H9 (cell line): ENCODE data around the gene SERINC3. TPM values are rescaled to one million over a fixed set of nuclear protein-coding genes. Genes with fewer than 3 reads are reported as not detected.

Source experiments
- DNase-seq: peaks from one replicate; pipeline ENCODE4 v3.0.0-alpha.2; 2017
- H2AFZ ChIP-seq: one replicate; pipeline ENCODE4 v1.6.1; 2013; ENCODE audit warnings: mild to moderate bottlenecking, low read length, control low read depth, moderate library complexity
- H2AK5ac ChIP-seq: 2 replicates; pipeline ENCODE4 v1.6.1; 2013; ENCODE audit warnings: low read length, control low read depth, mixed read lengths; ENCODE audit not compliant: insufficient read length
- H2BK120ac ChIP-seq: one replicate; pipeline ENCODE4 v1.6.1; 2013; ENCODE audit warnings: low read depth, mild to moderate bottlenecking, low read length, control low read depth, inconsistent platforms; ENCODE audit not compliant: poor library complexity, severe bottlenecking
- H2BK12ac ChIP-seq: 2 replicates; pipeline ENCODE4 v1.6.1; 2013; ENCODE audit warnings: low read length, control low read depth, mixed read lengths, low read depth; ENCODE audit not compliant: insufficient read length
- H2BK15ac ChIP-seq: 2 replicates; pipeline ENCODE4 v1.6.1; 2013; ENCODE audit warnings: low read depth, low read length, control low read depth
- H2BK20ac ChIP-seq: one replicate; pipeline ENCODE4 v1.6.1; 2013; ENCODE audit warnings: low read depth, mild to moderate bottlenecking, low read length, control low read depth, inconsistent platforms; ENCODE audit not compliant: poor library complexity, severe bottlenecking
- H2BK5ac ChIP-seq: 2 replicates; pipeline ENCODE4 v1.6.1; 2013; ENCODE audit warnings: low read length, control low read depth, mixed read lengths; ENCODE audit not compliant: insufficient read length
- H3K14ac ChIP-seq: 2 replicates; pipeline ENCODE4 v1.6.1; 2013; ENCODE audit warnings: low read length, control low read depth; ENCODE audit not compliant: insufficient read depth
- H3K18ac ChIP-seq: 2 replicates; pipeline ENCODE4 v1.6.1; 2013; ENCODE audit warnings: low read depth, mild to moderate bottlenecking, mixed read lengths, low read length, control low read depth; ENCODE audit not compliant: insufficient read length
- H3K23ac ChIP-seq: 2 replicates; pipeline ENCODE4 v1.6.1; 2013; ENCODE audit warnings: low read length, control low read depth, mixed read lengths, low read depth; ENCODE audit not compliant: insufficient read length
- H3K23me2 ChIP-seq: 2 replicates; pipeline ENCODE4 v1.6.1; 2013; ENCODE audit warnings: low read depth, mild to moderate bottlenecking, mixed read lengths, low read length, control low read depth; ENCODE audit not compliant: insufficient read length, poor library complexity, severe bottlenecking
- H3K27ac ChIP-seq: 2 replicates; pipeline ENCODE4 v1.5.1; 2013; ENCODE audit warnings: low read length, control low read depth, mixed read lengths, low read depth; ENCODE audit not compliant: insufficient read length
- H3K27me3 ChIP-seq: 2 replicates; pipeline ENCODE4 v1.6.1; 2013; ENCODE audit warnings: low read length, control low read depth, inconsistent platforms; ENCODE audit not compliant: insufficient read depth
- H3K4ac ChIP-seq: 2 replicates; pipeline ENCODE4 v1.6.1; 2013; ENCODE audit warnings: low read depth, mild to moderate bottlenecking, control low read depth, inconsistent platforms, low read length, moderate library complexity
- H3K4me1 ChIP-seq: 2 replicates; pipeline ENCODE4 v1.6.1; 2013; ENCODE audit warnings: low read length, control low read depth, inconsistent platforms; ENCODE audit not compliant: insufficient read depth
- H3K4me2 ChIP-seq: 2 replicates; pipeline ENCODE4 v1.6.1; 2013; ENCODE audit warnings: low read length, control low read depth, mixed read lengths; ENCODE audit not compliant: insufficient read length, insufficient read depth
- H3K56ac ChIP-seq: 2 replicates; pipeline ENCODE4 v1.6.1; 2013; ENCODE audit warnings: low read depth, mild to moderate bottlenecking, mixed read lengths, low read length, control low read depth; ENCODE audit not compliant: insufficient read length
- H3K79me1 ChIP-seq: 2 replicates; pipeline ENCODE4 v1.6.1; 2013; ENCODE audit warnings: low read depth, mild to moderate bottlenecking, moderate library complexity, low read length, control low read depth, inconsistent platforms; ENCODE audit not compliant: insufficient read depth, poor library complexity, severe bottlenecking
- H3K79me2 ChIP-seq: 2 replicates; pipeline ENCODE4 v1.6.1; 2013; ENCODE audit warnings: low read length, control low read depth, inconsistent platforms; ENCODE audit not compliant: insufficient read depth
- H3K9ac ChIP-seq: 2 replicates; pipeline ENCODE4 v1.6.1; 2013; ENCODE audit warnings: low read length, control low read depth, mixed read lengths; ENCODE audit not compliant: insufficient read length; ENCODE audit errors: extremely low read depth
- H3K9me3 ChIP-seq: one replicate; pipeline ENCODE4 v1.6.1; 2013; ENCODE audit warnings: low read depth, low read length, inconsistent platforms; ENCODE audit not compliant: control insufficient read depth
- H3T11ph ChIP-seq: one replicate; pipeline ENCODE4 v1.6.1; 2013; ENCODE audit warnings: mild to moderate bottlenecking, low read length, control low read depth, inconsistent platforms
- H4K20me1 ChIP-seq: one replicate; pipeline ENCODE4 v1.6.1; 2013; ENCODE audit not compliant: control insufficient read depth, insufficient read length, insufficient read depth
- H4K5ac ChIP-seq: 2 replicates; pipeline ENCODE4 v1.6.1; 2013; ENCODE audit warnings: low read depth, mild to moderate bottlenecking, mixed read lengths, low read length, control low read depth; ENCODE audit not compliant: insufficient read length
- H4K8ac ChIP-seq: replicated peaks from 2 replicates; pipeline ENCODE4 v1.6.1; 2013; ENCODE audit warnings: low read length, control low read depth, mixed read lengths, low read depth; ENCODE audit not compliant: insufficient read length
- H4K91ac ChIP-seq: 2 replicates; pipeline ENCODE4 v1.6.1; 2013; ENCODE audit warnings: low read depth, mild to moderate bottlenecking, moderate library complexity, mixed read lengths, low read length, control low read depth; ENCODE audit not compliant: insufficient read length
- H3K27ac Mint-ChIP-seq, 3 experiments: 2 replicates in 2 of 3; 3 replicates in 1 of 3; pipeline ENCODE4 v1.8.0; 2020 to 2021; ENCODE audit warnings: mixed read lengths in 3 of 3, mild to moderate bottlenecking in 1 of 3, moderate library complexity in 1 of 3
- H3K27me3 Mint-ChIP-seq: 2 replicates; pipeline ENCODE4 v1.8.0; 2021; ENCODE audit warnings: low read depth, mild to moderate bottlenecking, moderate library complexity, mixed read lengths
- H3K36me3 Mint-ChIP-seq, 3 experiments: 2 replicates in 2 of 3; 3 replicates in 1 of 3; pipeline ENCODE4 v1.8.0; 2020 to 2021; ENCODE audit warnings: low read depth in 3 of 3, mixed read lengths in 3 of 3; ENCODE audit not compliant: insufficient read depth in 1 of 3
- H3K4me1 Mint-ChIP-seq, 2 experiments: 2 replicates each; pipeline ENCODE4 v1.8.0; 2020; ENCODE audit warnings: mixed read lengths in 2 of 2
- H3K4me3 Mint-ChIP-seq, 2 experiments: 2 replicates in 1 of 2; 3 replicates in 1 of 2; pipeline ENCODE4 v1.8.0; 2020 to 2021; ENCODE audit warnings: mild to moderate bottlenecking in 2 of 2, mixed read lengths in 2 of 2, moderate library complexity in 1 of 2
- H3K9me3 Mint-ChIP-seq, 2 experiments: 2 replicates in 1 of 2; 3 replicates in 1 of 2; pipeline ENCODE4 v1.8.0; 2020; ENCODE audit warnings: mild to moderate bottlenecking in 2 of 2, mixed read lengths in 2 of 2, moderate library complexity in 1 of 2
- CTCF ChIP-seq: fragments of 200-600 bp; sonication (generic); conservative IDR thresholded peaks from 3 replicates; pipeline ENCODE4 v1.8.0; 2021; ENCODE audit warnings: antibody characterized with exemption, mild to moderate bottlenecking
- WGBS: extraction: QIAGEN DNeasy Blood & Tissue Kit; methylation state at CpG from one replicate; pipeline ENCODE4 v1.1.7; 2013; ENCODE audit warnings: missing lambda C conversion rate, low lambda C conversion rate, mixed read lengths; ENCODE audit not compliant: insufficient read length; ENCODE audit errors: extremely low coverage; 5-methylcytosine and 5-hydroxymethylcytosine counted together
- total RNA-seq: library from RNA; stranded (reverse); gene quantifications from 2 replicates; pipeline ENCODE4 v1.2.1, GENCODE V29; 2021

The SERINC3 gene
- total RNA-seq, 1 experiment from 2014 or later, result 41.5 TPM

GRCh38 chr20:44461803-44462174, 60.1 kb downstream of the SERINC3 start:
- Mint-ChIP-seq H3K9me3 (no peaks in the 10 kb centered on the region), H3K4me3 (no peak overlapping the region), H3K27me3 (no peaks in the 10 kb centered on the region)

More at GRCh38 chr20:44461803-44462174, 60.1 kb downstream of the SERINC3 start:
- no peak overlapping the region for H3T11ph ChIP-seq
- no peak overlapping the region for H3K23ac ChIP-seq
- Mint-ChIP-seq H3K4me1 (peaks cover 12 to 15% of the 10 kb centered on the region in 2 experiments), H3K36me3 (no peaks in the 10 kb centered on the region), H3K27ac (no peak overlapping the region)
- H3K23me2 ChIP-seq, result no peaks in the 10 kb centered on the region
- H2BK12ac ChIP-seq, result no peak overlapping the region
- no peak for TF ChIP-seq CTCF
- no peak overlapping the region for H2BK120ac ChIP-seq
- H3K4ac ChIP-seq, result no peak overlapping the region
- H2AK5ac ChIP-seq, result no peak overlapping the region
- no peak overlapping the region for H3K14ac ChIP-seq
- no peak overlapping the region for H3K4me2 ChIP-seq
- H4K8ac ChIP-seq, result no peak overlapping the region
- no peak overlapping the region for H2BK20ac ChIP-seq
- no peak overlapping the region for H2BK5ac ChIP-seq
- H3K18ac ChIP-seq, result no peak overlapping the region
- no peak overlapping the region for H4K5ac ChIP-seq
- no peaks in the 10 kb centered on the region for H3K4me1 ChIP-seq
- no peaks in the 10 kb centered on the region for H3K79me1 ChIP-seq
- DNase-seq, result no peak
- H3K9ac ChIP-seq, result no peak overlapping the region
- no peak overlapping the region for H2AFZ ChIP-seq
- no peak overlapping the region for H4K91ac ChIP-seq
- no peaks in the 10 kb centered on the region for H4K20me1 ChIP-seq
- no peak overlapping the region for H2BK15ac ChIP-seq
- H3K56ac ChIP-seq, result no peak overlapping the region
- H3K27me3 ChIP-seq, result no peaks in the 10 kb centered on the region
- WGBS, result no CpG with 5 or more reads among the region's 5 CpGs
- H3K27ac ChIP-seq, result no peak overlapping the region
- no peaks in the 10 kb centered on the region for H3K9me3 ChIP-seq
- H3K79me2 ChIP-seq, result no peaks in the 10 kb centered on the region
